Measurements from ENCODE around the gene CSNK2A1.

Gene CSNK2A1

DNA sequence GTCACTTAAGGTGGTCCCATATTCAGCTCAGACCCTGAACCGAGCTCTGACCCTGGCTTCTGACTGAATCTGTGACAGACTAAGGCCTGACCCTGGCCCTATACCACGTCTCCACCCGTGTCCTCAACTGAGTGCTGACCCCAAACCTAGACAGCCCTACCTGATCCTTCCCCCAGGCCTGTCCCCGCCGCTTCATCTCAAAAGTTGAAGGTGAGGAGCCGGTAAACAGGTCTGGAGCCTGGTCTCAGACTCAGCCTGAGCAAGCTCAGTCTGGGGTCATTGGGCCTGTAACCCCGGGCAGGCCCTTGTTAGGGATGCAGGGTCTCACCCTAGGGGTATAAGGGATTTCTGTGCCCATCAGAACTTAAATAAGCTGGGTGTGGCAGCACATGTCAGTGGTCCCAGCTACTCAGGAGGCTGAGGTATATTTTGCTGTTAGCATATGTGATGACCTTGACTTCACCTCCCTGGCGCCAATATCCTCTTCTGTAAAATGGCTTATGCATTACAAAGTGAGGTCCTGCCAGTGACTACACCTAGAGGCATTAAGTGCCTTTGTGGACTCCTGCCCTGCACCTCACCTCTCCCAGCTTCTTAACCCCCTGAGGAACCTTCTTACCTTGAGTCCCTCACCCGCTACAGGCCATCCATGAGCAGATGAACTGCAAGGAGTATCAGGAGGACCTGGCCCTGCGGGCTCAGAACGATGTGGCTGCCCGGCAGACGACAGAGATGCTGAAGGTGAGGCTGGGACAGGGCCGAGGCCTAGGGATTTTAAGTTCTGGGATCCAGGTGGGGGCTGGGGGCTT is 115.5 kb downstream of the CSNK2A1 start:
- DNase-seq = no peak

DNA sequence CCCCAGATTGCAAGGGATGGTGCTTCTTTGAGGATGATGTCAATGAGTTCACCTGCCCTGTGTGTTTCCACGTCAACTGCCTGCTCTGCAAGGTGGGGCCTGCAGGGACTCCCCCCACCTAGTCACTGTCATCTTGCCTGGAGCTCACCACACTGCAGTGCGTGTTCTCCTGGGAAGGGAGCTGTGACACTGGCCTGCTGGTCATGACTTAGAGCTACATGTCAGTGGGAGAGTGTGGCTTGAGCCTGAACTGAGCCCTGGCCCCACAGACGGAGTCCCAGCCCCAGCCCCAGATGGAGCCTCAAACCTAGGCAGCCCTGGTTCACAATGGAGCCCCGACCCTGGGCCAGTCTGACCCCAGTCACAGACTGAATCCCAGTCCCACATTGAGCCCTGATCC is 116.2 kb downstream of the CSNK2A1 start:
- DNase-seq = no peak

- no peak for DNase-seq
Observed at GRCh38 chr20:426566-426965, 117.0 kb downstream of the CSNK2A1 start.

All from EL (cell line).